Stimulated activated CD8-positive, alpha-beta memory T cell treated with anti-CD3 and anti-CD28 coated beads, Interleukin-2, amount 100 ng/mL, for 48 hours (primary cell): Measurements from ENCODE around the gene MYOM3.

Source experiments
- DNase-seq, 2 donors: peaks; one replicate each; pipeline ENCODE4 v3.0.0-alpha.2; 2020; ENCODE audit warnings: low read depth in 2 of 2

The MYOM3 gene

DNA sequence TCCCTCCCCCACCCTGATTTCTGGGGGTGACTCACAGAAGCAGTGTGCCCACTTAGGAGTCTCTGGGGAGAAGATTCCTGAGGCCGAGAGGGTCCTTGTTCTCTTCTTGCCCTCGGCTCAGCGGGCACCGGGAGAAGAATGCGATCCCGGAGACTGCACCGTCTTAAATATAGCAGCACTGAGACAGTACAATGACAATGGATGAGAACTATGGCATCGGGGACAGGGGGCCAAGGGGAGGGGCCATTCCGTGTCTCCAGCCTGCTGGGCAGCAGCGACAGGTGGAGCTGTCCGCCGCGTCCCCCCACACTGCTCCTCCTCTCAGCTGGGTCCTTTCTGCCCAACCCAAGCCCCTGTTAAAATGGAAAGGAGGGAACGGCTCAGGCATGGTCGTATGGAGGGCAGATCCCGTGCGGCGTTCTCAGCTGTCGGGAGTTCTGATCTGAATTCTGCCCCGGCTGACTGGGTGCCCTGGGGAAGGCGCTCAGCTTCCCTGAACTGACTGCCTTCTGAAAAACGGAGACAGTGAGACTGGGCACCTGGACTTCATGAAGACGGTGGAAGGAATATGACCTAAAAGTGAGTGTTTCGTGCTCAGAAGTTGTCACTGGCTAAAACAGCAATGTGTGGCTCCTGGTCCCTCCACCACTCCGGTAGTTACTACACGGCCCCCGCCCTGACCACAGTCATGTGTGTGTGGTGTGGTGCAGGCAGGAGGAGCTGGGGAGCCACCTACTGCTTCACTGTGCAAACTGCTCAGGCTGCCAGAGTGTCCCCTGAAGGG is at the start of gene MYOM3:
Gene MYOM3 (minus strand): TSS at position 140 of the 784 bp plus-strand sequence. CDS start 3,499 bp downstream, outside the sequence.
- DNase-seq = peak; percentile 34 to 56

DNA sequence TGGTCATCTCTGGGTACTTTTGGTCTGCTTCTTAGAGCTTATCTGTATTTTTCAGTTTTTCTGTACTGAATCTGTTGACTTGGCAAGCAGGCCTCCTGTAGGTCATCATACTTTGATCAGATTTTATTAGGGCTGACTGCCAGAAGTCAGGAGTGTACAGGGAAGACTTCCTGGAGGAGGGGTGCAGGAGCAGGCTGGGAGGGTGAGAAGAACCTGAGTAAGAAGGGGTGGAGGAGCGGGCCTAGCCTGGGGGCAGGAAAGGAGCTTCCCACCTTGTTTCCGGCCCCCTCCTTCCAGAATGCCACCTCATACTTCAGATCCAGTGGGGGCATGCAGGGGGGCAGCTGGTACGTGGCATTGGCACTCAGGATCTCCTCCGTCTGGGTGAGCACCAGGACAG is 49.3 kb upstream of the MYOM3 start:
- DNase-seq = no peak

DNA sequence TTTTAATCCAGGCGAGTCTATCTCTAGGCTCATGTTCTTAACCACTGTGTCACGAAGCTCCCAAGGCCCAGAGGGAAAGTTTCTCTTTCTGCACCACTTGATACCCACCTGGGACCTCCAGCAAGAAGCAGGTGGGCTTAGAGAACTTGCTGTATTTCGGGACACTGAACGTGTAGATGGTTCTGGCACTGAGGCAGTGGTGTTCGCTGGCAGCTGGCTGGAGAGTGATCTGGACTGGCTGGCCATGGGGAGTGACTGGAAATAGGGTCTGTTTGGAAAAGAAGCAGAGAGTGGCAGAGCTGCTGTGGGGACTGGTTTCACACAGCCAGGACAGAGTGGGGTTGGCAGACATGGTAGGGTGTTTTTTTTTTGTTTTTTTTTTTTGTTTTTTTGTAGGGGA is 47.4 kb upstream of the MYOM3 start:
- DNase-seq = no peak

DNA sequence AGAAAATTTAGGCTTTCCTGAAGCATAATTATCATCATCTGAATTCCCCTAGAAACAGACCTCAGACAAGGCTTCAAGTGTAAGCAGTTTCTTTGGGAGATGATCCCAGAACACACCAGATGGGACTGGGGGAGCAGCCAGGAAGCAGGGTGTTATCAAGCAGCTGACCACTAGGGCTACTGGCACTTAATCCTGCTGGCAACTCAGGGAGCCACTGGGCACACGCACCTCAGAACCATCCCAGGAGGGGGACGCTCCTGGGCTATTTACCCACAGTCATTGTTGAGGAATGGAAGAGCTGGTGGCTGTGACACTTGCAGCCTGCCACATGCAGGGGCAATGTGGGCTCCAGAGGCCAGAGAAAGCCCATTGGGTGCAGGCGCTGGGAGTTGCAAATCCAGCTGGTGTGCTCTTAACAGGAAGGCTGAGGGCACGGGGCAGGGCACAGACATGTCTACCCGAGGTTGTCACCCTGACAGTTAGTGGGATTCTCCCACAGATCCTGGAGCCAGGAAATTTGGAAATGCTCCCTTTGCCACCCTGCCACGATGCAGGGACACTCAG is 46.1 kb upstream of the MYOM3 start:
- no peak for DNase-seq

DNA sequence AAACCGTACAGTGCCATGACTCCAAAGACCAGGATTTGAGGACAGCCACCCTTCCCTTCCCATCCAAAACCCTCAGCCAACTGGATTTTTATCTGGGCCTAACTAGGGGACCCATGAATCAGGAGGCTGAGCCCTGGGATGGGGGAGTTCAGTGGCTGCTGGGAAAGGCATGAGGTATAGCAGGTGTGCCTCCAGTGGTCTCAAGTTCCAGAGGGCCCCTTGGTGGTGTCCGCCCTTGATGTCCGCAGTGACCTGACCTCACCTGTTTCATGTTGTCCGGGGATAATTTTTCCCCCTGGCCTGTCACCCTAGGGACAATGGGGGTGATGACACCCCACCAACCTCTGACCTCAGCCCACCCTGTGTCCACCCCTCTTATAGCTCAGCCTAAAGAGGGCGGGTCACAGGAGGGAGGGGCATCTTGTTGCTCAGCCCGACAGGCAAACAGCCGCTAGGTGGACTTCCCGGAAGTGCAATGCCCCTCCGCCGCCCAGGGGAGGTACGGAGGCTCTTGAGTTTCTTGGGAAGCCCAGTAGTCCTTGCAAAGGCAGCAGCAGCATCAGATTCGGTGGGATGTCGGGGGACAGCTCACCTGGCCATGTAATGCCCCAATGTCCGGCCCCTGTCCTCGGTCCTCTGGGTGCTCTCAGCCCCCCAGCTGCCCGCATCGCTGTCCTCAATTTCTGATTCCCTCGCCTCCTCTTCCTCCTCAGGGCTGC is 44.8 kb upstream of the MYOM3 start:
- DNase-seq = no peak

DNA sequence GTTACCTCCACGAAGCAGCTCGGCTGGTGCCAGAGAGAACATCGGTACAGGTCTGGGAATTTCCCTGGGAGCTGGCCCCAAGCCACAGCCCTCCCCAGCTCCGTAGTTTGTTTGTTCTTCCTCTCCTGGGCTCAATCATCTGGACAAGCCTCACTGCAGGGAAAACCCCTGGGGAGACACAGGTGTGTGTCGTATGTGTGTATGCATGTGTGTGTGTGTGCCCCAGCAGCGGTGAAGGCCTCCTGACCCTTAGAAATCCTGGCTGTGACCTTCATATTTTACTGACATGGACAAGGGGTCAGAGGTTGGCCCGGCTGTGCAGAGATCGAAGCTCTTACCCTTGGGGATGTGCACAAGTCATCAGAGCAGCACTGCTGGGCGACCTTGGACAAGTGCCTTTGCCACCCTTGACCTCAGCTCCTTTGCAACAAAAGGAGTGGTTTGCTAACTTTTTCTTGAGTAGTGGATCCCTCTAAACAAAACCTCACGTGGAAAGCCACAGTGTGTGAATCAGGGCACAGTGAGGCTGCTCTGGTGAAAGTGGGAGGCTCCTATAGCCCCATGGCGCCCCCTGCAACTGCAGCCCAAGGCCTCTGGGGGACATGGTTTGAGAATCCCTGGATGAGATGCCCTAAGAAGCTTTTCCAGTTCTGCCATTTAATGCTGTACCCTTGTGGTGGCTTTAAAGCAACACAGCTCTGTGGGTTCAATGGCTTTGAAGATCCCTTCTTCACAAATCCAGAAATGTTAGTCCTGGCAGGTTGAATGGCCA is 43.3 kb upstream of the MYOM3 start:
- DNase-seq = no peak

DNA sequence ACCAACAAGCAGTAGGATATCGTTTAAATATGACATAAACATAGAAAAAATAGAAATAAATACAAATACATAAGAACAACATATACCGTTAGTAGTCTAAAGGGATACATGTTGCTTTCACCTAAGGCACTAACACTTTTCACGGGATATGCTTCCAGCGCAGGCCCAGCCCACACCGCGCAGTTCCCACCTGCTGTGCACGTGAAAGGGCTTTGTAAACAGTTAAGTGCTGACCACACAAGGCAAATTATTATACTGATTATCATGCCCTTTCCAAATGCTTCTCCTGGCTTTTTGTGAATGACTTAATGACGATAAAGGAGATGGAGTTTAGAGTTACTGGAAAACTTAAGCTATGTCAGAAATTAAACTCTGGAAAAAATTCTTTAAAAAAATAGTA is 42.3 kb upstream of the MYOM3 start:
- no peak for DNase-seq

DNA sequence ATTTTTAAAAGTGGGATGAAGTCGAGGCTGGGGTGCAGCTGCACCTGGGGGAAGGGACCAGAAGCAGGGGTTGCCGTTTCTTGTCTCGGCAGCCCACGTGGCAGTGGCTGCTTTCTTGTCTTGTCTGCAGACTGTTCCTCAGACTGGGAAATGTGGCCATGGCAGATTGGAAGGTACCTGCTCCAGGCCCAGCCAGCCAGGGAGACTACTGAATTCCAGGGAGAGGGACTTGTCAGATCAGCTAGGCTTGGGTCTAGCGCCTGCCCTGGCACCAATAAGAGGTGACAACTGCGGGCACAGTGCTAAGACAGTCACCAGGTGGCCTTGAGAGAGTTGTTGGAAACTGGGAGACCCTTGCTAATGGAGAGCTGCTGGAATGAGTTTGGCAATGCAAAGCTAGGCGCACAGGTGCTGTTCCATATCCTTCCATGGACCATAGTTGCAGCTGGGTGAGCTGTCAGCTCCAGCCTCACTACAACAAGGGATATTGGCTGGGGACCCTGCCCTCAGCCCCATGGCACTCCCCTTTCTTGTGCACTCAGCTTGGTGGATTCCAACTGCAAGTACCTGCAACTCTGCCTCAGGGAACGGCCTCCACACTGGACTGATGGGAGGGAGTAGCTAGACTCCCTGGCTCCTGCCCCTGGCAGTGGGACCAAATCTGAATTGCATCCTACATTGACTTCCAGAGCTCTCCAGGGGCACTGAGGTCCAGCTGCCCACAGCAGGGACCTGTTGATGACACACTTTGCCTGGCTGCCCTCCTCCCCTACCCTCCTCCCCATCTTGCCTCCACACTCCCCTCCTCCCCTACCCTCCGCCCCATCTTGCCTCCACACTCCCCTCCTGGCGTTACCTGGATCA is 40.9 kb upstream of the MYOM3 start:
- no peak for DNase-seq

DNA sequence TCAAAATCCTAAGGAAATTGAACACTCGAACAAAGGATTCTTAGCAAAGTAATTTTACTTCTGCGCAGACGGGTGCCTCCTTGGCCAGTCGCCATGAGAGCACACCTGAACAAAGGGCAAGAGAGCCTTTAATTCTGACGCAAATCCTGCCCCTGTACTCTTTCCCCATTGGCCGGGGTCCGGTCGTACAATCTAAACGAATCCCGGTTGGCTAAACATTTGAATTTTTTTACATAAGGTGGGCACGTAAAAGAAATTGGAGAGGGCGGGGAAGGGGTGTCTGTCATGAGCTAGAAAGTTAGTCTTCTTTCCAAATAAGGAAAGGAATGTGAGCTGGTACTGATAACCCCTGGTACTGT is 39.2 kb upstream of the MYOM3 start:
- no peak for DNase-seq

DNA sequence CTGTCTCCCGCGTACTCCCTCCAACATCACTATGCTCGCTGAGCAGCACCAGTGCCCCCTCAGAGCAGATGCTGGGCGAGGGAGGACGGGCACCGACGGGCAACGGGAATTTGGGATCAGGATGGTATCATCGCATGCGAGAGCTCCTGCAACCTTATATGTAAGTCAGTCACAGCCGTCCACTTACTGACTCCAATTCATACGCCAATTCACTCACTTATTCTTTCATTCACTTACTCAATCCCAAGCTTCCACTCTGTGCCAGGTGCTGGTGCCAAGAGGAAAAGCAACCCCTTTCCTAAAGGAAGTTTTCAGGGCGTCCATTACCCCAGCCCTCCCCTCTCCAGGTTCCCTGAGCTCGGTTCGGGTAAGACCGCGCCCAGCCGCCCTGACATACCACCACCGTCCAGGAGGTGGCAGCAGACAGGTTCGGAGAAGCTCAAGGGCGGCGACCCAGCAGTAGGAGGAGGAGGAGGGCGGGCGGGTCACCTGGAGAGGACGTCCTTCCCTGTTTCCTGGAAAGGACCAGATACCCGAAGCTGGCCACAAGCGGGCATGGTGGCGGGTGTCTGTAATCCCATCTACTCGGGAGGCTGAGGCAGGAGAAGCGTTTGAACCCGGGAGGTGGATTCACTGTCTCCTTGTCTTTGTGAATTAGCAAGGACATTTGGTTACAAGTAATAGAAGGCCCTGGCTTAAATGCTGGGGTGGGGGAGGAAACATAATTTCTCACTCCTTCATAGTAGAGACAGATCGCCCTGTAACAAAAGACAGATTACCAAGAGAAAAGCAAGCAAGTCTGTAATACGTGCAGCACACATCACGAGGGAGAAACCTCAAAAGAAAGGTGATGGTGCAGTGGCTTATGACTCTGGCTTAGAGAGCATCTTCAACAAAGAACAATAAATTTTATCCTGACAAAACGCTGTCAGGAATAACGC is 38.6 kb upstream of the MYOM3 start:
- peak; percentile 72 to 92 for DNase-seq

DNA sequence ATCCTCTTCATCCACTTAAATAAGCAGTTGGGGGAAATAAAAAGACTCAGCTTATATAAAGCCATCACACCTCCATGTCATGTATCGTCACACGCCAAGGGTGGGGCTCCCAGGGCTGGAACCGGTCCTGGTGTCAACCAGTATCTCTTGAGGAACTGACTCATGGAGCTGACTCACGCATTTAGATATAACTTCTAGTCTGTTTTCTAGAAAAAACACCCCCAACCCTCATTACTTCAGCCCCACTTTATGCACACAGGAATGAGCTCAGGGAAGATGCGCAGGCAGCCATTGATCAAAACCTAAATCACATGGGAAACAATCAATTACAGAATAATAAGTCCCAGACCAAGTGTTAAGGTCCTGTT is 37.9 kb upstream of the MYOM3 start:
- peak; percentile 18 to 38 for DNase-seq

DNA sequence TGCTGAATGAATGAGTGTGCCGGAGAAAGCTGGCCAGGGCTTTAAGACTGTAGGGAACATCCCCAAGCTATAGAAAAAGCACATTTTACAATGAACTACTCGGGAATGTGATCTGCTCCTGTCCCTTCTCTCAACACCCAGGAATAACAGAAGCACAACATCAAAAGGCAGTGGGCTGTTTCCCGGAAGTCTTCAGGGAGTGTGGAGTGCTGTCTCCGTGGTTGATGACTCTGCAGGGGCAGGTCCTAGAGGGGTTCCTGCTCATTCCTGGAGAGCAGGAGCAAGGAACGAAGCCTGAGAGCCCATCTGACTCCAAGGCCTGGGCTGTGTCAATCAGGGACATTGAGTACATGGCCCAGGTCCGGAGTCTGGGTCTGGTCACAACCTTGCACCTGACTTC is 35.9 kb upstream of the MYOM3 start:
- no peak for DNase-seq

DNA sequence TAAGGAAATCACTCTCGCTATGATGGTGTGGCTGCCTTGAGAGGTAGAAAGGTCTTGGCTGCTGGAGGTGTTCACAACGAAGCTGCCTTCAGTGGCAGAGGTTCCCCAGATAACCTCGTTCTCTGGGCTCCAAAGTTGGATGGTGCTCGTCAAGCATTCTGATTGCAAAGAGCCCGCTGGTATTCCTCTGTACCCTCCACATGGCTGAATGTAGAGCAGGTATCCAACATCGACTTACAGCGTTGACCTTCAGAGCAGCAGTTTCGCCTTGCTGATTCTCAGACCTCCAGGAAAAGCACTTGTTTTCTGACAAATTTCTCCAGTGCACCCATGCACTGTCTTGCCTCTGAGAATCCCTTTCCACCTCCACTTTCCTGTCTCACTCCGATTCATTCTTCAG is 35.3 kb upstream of the MYOM3 start:
- DNase-seq = no peak

DNA sequence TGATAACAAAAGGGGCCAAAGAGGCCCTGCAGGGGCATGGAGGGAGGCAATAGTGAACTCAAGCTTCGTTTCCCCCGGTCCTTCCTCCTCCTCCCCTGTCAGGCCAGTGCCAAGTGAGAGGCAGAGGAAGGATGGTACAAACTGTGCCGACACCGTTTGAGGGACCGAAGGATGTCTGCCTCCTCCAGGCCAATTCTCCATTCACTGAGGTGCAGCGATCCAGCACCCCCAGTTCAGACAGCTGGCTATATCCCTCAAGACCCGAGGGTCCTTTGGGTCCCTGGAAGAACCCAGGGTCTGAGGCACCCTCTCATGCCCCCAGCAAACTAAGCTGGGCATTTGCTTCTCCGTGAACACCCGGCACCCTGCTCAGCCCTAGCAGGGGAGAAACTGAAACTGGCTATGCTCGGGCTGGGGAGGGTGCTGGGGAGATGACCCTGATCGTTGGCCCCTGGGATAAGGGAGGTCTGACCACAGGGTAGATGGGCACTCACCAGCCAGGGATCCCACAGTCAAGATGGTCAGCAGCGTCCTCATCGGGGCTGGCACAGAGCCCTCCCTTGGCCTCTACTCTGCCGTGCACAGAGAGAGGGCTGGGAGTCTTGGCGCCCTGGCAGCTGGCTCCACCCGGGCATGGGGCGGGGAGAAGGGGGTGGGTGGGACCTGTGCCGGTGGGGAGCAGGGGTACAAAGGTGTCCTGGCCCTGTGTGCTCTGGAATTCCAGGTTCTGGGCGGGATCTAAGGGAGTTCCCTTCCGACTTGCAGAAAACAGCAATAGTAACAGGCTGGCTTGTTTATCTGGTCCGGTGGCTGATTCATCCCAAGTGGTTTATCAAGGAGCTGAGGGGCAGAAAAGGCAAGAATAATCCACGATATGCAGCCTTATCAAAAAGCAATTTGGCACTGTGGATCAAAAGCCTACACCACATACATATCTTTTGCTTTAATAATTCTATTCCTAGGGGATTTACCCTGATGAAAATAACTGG is 30.9 kb upstream of the MYOM3 start, which contains the start of gene IL22RA1:
Gene IL22RA1 (minus strand): TSS at position 595 of the 989 bp plus-strand sequence. CDS start 58 bp downstream, at position 537.
- DNase-seq = no peak

DNA sequence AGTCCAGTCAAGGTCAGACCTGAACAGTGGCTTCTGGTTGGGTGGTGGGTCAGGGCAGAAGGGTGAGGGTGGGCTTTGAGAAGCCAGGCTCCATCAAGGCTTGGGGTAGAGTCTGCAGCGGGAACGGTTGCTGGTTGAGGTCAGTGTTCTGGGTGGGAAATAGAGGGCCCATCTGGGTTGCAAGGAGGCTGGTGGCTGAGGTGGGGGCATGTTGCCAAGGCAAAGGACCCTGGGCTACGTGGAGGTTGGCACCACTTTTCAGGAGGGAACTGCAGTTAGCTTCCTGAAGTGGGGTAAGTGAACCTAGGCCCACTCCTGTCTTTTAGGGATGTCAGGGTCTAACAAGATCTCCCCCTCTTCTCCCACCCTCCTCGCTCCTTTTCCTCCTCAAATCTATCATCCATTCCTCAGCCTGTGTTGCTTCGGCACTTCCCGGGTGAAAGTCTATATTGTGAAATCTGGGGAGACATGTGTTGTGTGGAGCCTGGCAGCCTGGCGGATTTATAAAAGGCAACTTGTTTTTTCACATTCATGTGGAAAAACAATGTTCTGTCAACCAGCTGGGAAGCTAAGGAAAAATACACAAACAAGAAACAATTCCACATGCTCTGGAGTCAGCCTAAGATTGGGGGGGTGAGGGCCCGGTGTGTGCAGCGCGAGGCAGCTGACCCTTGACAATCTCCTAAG is 29.5 kb upstream of the MYOM3 start:
- DNase-seq = no peak

DNA sequence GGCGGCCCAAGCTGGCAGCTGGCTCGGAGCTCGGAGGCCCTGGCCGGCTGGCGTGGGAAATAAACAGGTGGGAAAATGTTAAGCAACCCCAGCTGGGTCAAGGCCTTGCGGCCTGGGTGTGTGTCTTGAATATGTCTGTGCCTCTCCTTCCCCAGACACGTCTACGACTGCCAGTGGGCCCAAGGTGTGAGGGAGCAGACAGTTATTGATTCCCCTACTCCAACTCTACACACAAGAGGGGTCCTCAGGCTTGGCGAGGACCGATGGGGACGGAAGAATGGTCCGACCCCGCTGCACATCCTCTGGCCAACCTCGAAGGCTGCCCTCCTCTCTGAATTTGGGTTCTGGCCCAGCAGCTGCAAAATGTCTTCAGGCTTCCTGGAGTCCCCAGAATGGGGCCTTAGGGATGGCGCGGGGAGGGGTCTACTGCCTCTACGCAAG is 28.8 kb upstream of the MYOM3 start:
- no peak for DNase-seq

DNA sequence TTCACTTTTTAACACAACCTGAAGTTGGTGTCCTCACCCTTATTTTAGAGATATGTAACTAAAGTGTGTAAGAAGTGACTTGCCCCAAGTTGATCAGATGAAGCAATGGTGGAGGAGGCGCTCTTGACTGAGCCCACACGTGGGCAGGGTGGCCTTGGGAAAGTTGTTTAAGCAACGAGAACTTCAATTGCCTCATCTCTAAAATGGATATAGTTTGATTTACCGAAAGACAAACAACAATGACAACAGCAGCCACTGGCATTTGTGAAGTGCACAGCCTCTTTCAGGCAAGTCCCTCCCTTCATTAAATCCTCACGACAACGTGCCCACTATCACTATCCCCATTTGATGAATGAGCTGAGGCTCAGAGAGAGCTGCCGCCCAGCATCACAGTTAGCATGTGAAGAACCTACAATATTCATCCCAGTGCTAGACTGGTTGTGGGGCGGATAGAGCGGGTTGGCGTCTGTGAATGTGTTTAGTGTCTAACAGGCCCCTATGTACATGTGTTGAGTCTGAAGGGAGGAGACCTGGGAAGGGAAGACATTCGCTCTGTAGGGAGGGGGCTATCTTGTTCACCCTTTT is 28.0 kb upstream of the MYOM3 start:
- no peak for DNase-seq

DNA sequence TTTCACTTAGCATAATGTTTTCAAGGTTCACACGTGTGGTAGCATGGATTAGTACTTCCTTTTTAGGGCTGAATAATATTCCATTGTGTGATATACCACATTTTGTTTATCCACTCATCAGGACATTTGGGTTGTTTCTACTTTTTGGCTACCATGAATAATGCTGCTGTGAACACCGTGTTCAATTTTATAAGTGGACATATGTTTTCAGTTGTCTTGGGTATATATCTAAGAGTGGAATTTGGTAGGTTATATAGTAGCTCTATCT is 27.2 kb upstream of the MYOM3 start:
- DNase-seq = no peak
